AG04450 (cell line): ENCODE results near the gene CCNB1. TPM values are rescaled to one million over a fixed set of nuclear protein-coding genes. Genes with fewer than 3 reads are reported as not detected.
A peak's percentile ranks its signal among the peaks of the same experiment; 100 is the strongest.

Experiments used
- CTCF ChIA-PET: fragments of 300-600, 350-600 bp; formaldehyde crosslinking; extraction: SDS; loops from one replicate; lab custom pipeline; 2022; ENCODE audit warnings: antibody characterized with exemption, inconsistent platforms; lab: Charles Lee
- POLR2A ChIA-PET: fragments of 350-600 bp; formaldehyde crosslinking; extraction: SDS; loops from one replicate; lab custom pipeline; 2021; ENCODE audit warnings: antibody characterized with exemption, inconsistent platforms; lab: Yijun Ruan, JAX
- DNase-seq: peaks from one replicate; pipeline ENCODE4 v3.0.0-alpha.2; 2011; ENCODE audit warnings: low read depth, low spot score
- H3K27ac ChIP-seq: one replicate; pipeline ENCODE4 v1.5.1; 2012; ENCODE audit warnings: low read depth, low read length, control low read depth
- H3K27me3 ChIP-seq: one replicate; pipeline ENCODE4 v1.6.0; 2012; ENCODE audit warnings: low read length; ENCODE audit not compliant: control insufficient read depth, insufficient read depth
- H3K4me3 ChIP-seq: 2 replicates; pipeline ENCODE4 v1.5.1; 2011; ENCODE audit warnings: mild to moderate bottlenecking, low read depth, low read length, control low read depth
- H3K9me3 ChIP-seq: 2 replicates; pipeline ENCODE4 v1.5.1; 2012; ENCODE audit warnings: low read length; ENCODE audit not compliant: control insufficient read depth, insufficient read depth
- polyA minus RNA-seq: library from RNA; depleted of rRNA, polyadenylated mRNA; stranded (reverse); fragments of >200 nt; gene quantifications from 2 replicates; pipeline ENCODE4 v1.2.3, GENCODE V29; 2011; rRNA and poly(A)+ RNA removed
- polyA plus RNA-seq: library from polyadenylated mRNA; depleted of rRNA; stranded (reverse); fragments of >200 nt; gene quantifications from 2 replicates; pipeline ENCODE4 v1.2.3, GENCODE V29; 2011; rRNA removed
- TF ChIP-seq, protein P1 (sequence below): IDR thresholded peaks from 2 replicates; pipeline ENCODE4 v1.5.1; 2011; ENCODE audit warnings: low read depth, low read length, control low read depth, inconsistent platforms

Gene CCNB1
- polyA plus RNA-seq = 36.7 and 58.0 TPM in 2 replicates
- 21.5 and 35.0 TPM in 2 replicates for polyA minus RNA-seq

DNA sequence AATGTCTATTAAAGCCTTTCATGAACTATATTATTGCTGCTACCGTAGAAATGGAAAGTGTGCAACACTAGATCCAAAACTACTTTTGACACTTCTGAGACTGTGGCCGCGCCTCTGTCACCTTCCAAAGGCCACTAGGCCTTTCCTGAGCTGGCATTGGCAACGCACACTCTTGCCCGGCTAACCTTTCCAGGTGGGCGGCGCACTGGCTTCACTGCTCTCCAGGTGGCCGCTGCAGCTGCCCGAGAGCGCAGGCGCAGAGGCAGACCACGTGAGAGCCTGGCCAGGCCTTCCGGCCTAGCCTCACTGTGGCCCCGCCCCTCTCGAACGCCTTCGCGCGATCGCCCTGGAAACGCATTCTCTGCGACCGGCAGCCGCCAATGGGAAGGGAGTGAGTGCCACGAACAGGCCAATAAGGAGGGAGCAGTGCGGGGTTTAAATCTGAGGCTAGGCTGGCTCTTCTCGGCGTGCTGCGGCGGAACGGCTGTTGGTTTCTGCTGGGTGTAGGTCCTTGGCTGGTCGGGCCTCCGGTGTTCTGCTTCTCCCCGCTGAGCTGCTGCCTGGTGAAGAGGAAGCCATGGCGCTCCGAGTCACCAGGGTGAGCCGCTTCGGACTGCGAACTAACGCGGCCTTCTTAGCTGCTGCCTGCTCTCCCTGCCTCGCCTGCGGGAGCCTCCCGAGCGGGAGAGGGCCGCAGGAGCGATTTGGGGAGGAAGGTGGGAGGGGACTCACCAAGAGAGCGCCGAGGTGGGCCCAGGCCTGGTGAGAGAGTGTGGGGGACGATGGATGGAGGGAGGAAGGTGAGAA lies at the start of gene CCNB1:
CCNB1 (plus strand) TSS at position 465 of the 807 bp plus-strand sequence; CDS start at position 578, 113 bp downstream.
- Histone ChIP-seq H3K4me3 (peak within 1 kb of the TSS; percentile 90), H3K27ac (peak within 1 kb of the TSS; percentile 60), H3K27me3 (no peaks in the 10 kb centered on the region), H3K9me3 (no peaks in the 10 kb centered on the region; the same call in 1 of the 2 replicates)
- POLR2A ChIA-PET = interaction anchor here (0.7 kb wide), 1 partner anchor 94 kb away, joined by 3 read pairs; no protein-coding TSS in a partner anchor
- TF ChIP-seq, protein P1, sequence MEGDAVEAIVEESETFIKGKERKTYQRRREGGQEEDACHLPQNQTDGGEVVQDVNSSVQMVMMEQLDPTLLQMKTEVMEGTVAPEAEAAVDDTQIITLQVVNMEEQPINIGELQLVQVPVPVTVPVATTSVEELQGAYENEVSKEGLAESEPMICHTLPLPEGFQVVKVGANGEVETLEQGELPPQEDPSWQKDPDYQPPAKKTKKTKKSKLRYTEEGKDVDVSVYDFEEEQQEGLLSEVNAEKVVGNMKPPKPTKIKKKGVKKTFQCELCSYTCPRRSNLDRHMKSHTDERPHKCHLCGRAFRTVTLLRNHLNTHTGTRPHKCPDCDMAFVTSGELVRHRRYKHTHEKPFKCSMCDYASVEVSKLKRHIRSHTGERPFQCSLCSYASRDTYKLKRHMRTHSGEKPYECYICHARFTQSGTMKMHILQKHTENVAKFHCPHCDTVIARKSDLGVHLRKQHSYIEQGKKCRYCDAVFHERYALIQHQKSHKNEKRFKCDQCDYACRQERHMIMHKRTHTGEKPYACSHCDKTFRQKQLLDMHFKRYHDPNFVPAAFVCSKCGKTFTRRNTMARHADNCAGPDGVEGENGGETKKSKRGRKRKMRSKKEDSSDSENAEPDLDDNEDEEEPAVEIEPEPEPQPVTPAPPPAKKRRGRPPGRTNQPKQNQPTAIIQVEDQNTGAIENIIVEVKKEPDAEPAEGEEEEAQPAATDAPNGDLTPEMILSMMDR = no peak
- CTCF ChIA-PET = interaction anchor here (0.6 to 1.2 kb wide), 3 partner anchors 74 to 1861 kb away, joined by 4 to 6 read pairs (median 4); partner anchors contain the start of gene SLC30A5
- DNase-seq = peak; percentile 89

DNA sequence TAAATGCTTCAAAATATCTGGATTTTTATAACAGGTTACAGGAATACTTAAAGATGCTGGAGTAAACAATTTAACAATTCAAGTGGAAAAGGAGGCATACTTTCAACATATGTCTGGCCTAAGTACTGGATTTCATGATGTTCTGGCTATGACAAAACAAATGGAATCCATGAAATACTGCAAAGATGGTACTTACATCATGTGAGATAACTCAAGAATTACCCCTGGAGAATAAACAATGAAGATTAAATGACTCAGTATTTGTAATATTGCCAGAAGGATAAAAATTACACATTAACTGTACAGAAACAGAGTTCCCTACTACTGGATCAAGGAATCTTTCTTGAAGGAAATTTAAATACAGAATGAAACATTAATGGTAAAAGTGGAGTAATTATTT lies 37.5 kb upstream of the CCNB1 start:
- H3K4me3 ChIP-seq = no peak overlapping the region
- peak; percentile 73 for DNase-seq
- CTCF ChIA-PET = no interaction called here
- POLR2A ChIA-PET = no interaction called here
- TF ChIP-seq, protein P1 = no peak
- no peaks in the 10 kb centered on the region for H3K27me3 ChIP-seq
- peaks cover 2% of the 10 kb centered on the region; the same call in 1 of the 2 replicates for H3K9me3 ChIP-seq
- no peak overlapping the region for H3K27ac ChIP-seq

DNA sequence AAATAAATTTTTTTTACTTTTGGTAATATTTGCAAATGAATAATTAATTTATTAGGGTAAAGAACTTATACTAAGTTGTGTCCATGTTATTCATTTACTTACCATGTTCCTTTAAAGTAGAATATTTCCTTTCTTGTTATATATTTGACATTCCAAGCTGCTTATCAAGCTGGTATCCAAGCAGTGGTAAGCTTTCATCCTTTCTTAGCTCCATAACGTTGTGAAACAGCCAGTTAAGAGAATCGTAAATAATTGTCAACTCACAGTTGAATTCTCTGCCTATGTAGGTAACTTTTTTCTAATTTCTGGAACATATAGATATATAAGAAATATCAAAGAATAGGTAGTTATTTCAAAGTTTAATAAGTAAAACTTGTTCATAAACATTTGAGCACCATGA lies 36.7 kb upstream of the CCNB1 start:
- Histone ChIP-seq H3K27me3 (no peaks in the 10 kb centered on the region), H3K27ac (no peak overlapping the region), H3K4me3 (no peak overlapping the region), H3K9me3 (peaks cover 2% of the 10 kb centered on the region; the same call in 1 of the 2 replicates)
- DNase-seq = no peak
- ChIA-PET POLR2A (no interaction called here), CTCF (no interaction called here)
- TF ChIP-seq, protein P1 = no peak

DNA sequence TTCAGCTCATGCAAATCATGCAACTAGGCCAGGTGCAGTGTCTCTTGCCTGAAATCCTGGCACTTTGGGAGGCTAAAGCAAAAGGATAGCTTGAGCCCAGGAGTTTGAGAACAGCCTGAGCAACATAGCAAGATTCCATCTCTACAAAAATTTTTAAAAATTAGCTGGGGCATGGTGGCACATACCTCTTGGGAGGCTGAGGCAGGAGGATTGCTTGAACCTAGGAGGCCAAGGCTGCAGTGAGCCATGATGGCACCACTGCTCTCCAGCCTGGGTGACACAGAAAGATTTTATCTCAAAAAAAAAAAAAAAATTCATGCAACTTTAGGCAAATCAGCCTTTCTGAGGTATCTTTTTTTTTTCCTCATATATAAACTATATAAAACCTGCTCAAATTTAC lies 35.6 kb upstream of the CCNB1 start:
- Histone ChIP-seq H3K27ac (no peak overlapping the region), H3K27me3 (no peaks in the 10 kb centered on the region), H3K4me3 (no peak overlapping the region), H3K9me3 (peaks cover 2% of the 10 kb centered on the region; the same call in 1 of the 2 replicates)
- ChIA-PET POLR2A (no interaction called here), CTCF (no interaction called here)
- TF ChIP-seq, protein P1 = no peak
- DNase-seq = no peak

DNA sequence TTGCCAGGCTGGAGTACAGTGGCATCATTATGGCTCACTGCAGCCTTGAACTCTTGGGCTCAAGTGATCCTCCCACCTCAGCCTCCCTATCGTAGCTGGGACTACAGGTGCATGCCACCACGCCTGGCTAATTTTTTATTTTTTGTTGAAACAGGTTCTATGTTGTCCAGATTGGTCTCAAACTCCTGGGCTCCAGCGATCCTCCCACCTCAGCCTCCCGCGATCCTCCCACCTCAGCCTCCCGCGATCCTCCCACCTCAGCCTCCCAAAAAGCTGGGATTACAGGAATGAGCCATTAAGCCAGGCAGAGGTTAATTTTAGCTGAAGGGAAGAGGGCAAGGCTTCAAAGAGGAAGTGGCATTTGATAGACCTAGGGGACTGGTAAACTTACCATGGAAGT lies 32.8 kb upstream of the CCNB1 start:
- TF ChIP-seq, protein P1 = no peak
- Histone ChIP-seq H3K27ac (no peak overlapping the region), H3K27me3 (no peaks in the 10 kb centered on the region), H3K4me3 (no peak overlapping the region), H3K9me3 (peaks cover 2% of the 10 kb centered on the region; the same call in 1 of the 2 replicates)
- no peak for DNase-seq
- CTCF ChIA-PET = no interaction called here
- POLR2A ChIA-PET = no interaction called here
